CD14-positive monocyte (primary cell): ENCODE results near the gene SMARCE1. TPM values are rescaled to one million over a fixed set of nuclear protein-coding genes. Genes with fewer than 3 reads are reported as not detected.

ENCODE experiments used
- DNase-seq, 3 donors: peaks; one replicate each; pipeline ENCODE4 v3.0.0-alpha.2; 2011 to 2022
- H2AFZ ChIP-seq: 2 replicates; pipeline ENCODE4 v1.6.0; 2012; ENCODE audit warnings: mild to moderate bottlenecking, low read depth, low read length, inconsistent platforms; ENCODE audit not compliant: insufficient read depth, poor library complexity, severe bottlenecking
- H3K27ac ChIP-seq, 2 donors: 1 replicate in 1 of 2; 2 replicates in 1 of 2; pipeline ENCODE4 v1.5.1; 2012 to 2013; ENCODE audit warnings: low read length in 2 of 2, control low read depth in 1 of 2, inconsistent platforms in 1 of 2, low read depth in 1 of 2, mild to moderate bottlenecking in 1 of 2
- H3K27me3 ChIP-seq, 2 donors: one replicate each; pipeline versions ENCODE4 v1.6.0 to v1.6.1; 2011 to 2013; ENCODE audit warnings: low read length in 2 of 2; ENCODE audit not compliant: control insufficient read depth in 2 of 2, insufficient read depth in 2 of 2
- H3K36me3 ChIP-seq, 2 donors: replicated peaks in 1 of 2; 1 replicate in 1 of 2; 2 replicates in 1 of 2; pipeline versions ENCODE4 v1.5.1 to v1.6.1; 2012 to 2013; ENCODE audit warnings: low read length in 2 of 2, control low read depth in 1 of 2, inconsistent platforms in 1 of 2, mild to moderate bottlenecking in 1 of 2; ENCODE audit not compliant: insufficient read depth in 2 of 2, control insufficient read depth in 1 of 2
- H3K4me1 ChIP-seq, 2 donors: 1 replicate in 1 of 2; 2 replicates in 1 of 2; pipeline versions ENCODE4 v1.5.1 to v1.6.1; 2012 to 2013; ENCODE audit warnings: low read length in 2 of 2, control low read depth in 1 of 2, inconsistent platforms in 1 of 2, mild to moderate bottlenecking in 1 of 2, moderate library complexity in 1 of 2; ENCODE audit not compliant: insufficient read depth in 2 of 2, control insufficient read depth in 1 of 2
- H3K4me2 ChIP-seq: replicated peaks from 2 replicates; pipeline ENCODE3; 2012; ENCODE audit warnings: low read length, moderate library complexity, mild to moderate bottlenecking; ENCODE audit not compliant: poor library complexity, severe bottlenecking; ENCODE audit errors: extremely low read depth
- H3K4me3 ChIP-seq, 3 experiments: fragments of 200-600 bp in 1 of 3; sonication (generic) in 1 of 3; replicated peaks in 1 of 3; 1 replicate in 2 of 3; 2 replicates in 1 of 3; pipeline ENCODE4 v1.5.1; 2011 to 2013; ENCODE audit warnings: low read length in 3 of 3, mild to moderate bottlenecking in 3 of 3, control low read depth in 2 of 3, low read depth in 2 of 3, inconsistent platforms in 1 of 3, moderate library complexity in 1 of 3
- H3K79me2 ChIP-seq: 2 replicates; pipeline ENCODE4 v1.6.0; 2012; ENCODE audit warnings: mild to moderate bottlenecking, control low read depth, inconsistent platforms, low read length, moderate library complexity; ENCODE audit not compliant: insufficient read depth
- H3K9ac ChIP-seq: 2 replicates; pipeline ENCODE4 v1.6.0; 2017; ENCODE audit warnings: low read length, mild to moderate bottlenecking; ENCODE audit not compliant: insufficient read depth, poor library complexity, severe bottlenecking
- H3K9me3 ChIP-seq, 2 donors: replicated peaks in 1 of 2; 1 replicate in 1 of 2; 2 replicates in 1 of 2; pipeline versions ENCODE4 v1.5.1 to v1.6.1; 2012 to 2013; ENCODE audit warnings: low read length in 2 of 2, control low read depth in 1 of 2; ENCODE audit not compliant: control insufficient read depth in 1 of 2, insufficient read depth in 1 of 2
- H4K20me1 ChIP-seq: 2 replicates; pipeline ENCODE4 v1.6.0; 2012; ENCODE audit warnings: mild to moderate bottlenecking, low read length, control low read depth, moderate library complexity; ENCODE audit not compliant: insufficient read depth
- H3K27ac Mint-ChIP-seq, 7 donors: one replicate each; pipeline ENCODE4 v1.8.0; 2020; ENCODE audit warnings: mild to moderate bottlenecking in 7 of 7, mixed read lengths in 7 of 7, moderate library complexity in 6 of 7, inconsistent platforms in 2 of 7
- H3K27me3 Mint-ChIP-seq, 3 donors: one replicate each; pipeline ENCODE4 v1.8.0; 2021 to 2022; ENCODE audit warnings: low read depth in 3 of 3, mild to moderate bottlenecking in 3 of 3, mixed read lengths in 3 of 3, moderate library complexity in 3 of 3, inconsistent platforms in 1 of 3
- H3K36me3 Mint-ChIP-seq, 2 donors: one replicate each; pipeline ENCODE4 v1.8.0; 2020; ENCODE audit warnings: mixed read lengths in 2 of 2, inconsistent platforms in 1 of 2, mild to moderate bottlenecking in 1 of 2
- H3K4me1 Mint-ChIP-seq: one replicate; pipeline ENCODE4 v1.8.0; 2020; ENCODE audit warnings: mild to moderate bottlenecking, mixed read lengths
- H3K4me3 Mint-ChIP-seq, 2 donors: one replicate each; pipeline ENCODE4 v1.8.0; 2020; ENCODE audit warnings: mild to moderate bottlenecking in 2 of 2, mixed read lengths in 2 of 2, moderate library complexity in 1 of 2
- H3K9me3 Mint-ChIP-seq, 7 donors: one replicate each; pipeline ENCODE4 v1.8.0; 2020 to 2022; ENCODE audit warnings: mixed read lengths in 7 of 7, mild to moderate bottlenecking in 6 of 7, moderate library complexity in 6 of 7, inconsistent platforms in 2 of 7
- WGBS: methylation state at CpG from one replicate; pipeline ENCODE4 v1.1.5; 2013; ENCODE audit warnings: missing lambda C conversion rate; ENCODE audit not compliant: insufficient coverage; 5-methylcytosine and 5-hydroxymethylcytosine counted together
- intact Hi-C, 2 donors: fragments of 100-400 bp; cut with micrococcal nuclease; formaldehyde crosslinking; loops; one replicate each; pipeline versions ENCODE4 v1.15.0 to v1.15.1; 2023
- polyA plus RNA-seq, 3 donors: library from polyadenylated mRNA; depleted of rRNA in 1 of 3; unstranded in 2 of 3; stranded (reverse) in 1 of 3; fragments of 300-500 nt in 2 of 3; fragments of >200 nt in 1 of 3; fragmentation: Illumina TruSeq in 2 of 3; gene quantifications; 1 replicate in 2 of 3; 2 replicates in 1 of 3; pipeline ENCODE4 v1.2.3, GENCODE V29; 2012 to 2021
- TF ChIP-seq, protein P1 (sequence below): fragments of 200-600 bp; IDR thresholded peaks from one replicate; pipeline ENCODE4 v1.8.0; 2022; ENCODE audit warnings: antibody characterized with exemption, mild to moderate bottlenecking

The SMARCE1 gene
- polyA plus RNA-seq, 3 donors, result 18.6 to 127 (median 119) TPM

GRCh38 chr17:40679523-40679907 is 31.9 kb upstream of the SMARCE1 start:
- Histone ChIP-seq H3K4me3 (no peak overlapping the region), H3K9me3 (no peaks in the 10 kb centered on the region), H3K4me2 (no peak overlapping the region), H3K79me2 (no peaks in the 10 kb centered on the region), H3K27ac (no peak overlapping the region), H3K9ac (no peak overlapping the region), H3K36me3 (no peaks in the 10 kb centered on the region), H4K20me1 (no peaks in the 10 kb centered on the region), H3K27me3 (peaks cover 29 to 48% of the 10 kb centered on the region in 2 donors), H3K4me1 (peaks cover 5% of the 10 kb centered on the region in 2 donors), H2AFZ (no peak overlapping the region)
- Mint-ChIP-seq H3K36me3 (no peaks in the 10 kb centered on the region), H3K27me3 (peaks cover 24 to 51% (median 30%) of the 10 kb centered on the region in 3 donors), H3K4me3 (no peak overlapping the region), H3K27ac (no peak overlapping the region), H3K9me3 (peaks cover 0 to 3% (median 0%) of the 10 kb centered on the region in 7 donors), H3K4me1 (peaks cover 5% of the 10 kb centered on the region)
- no peak for DNase-seq
- WGBS, result no CpG with 5 or more reads among the region's 2 CpGs
- intact Hi-C loops, result no loop called here
- TF ChIP-seq, protein P1, sequence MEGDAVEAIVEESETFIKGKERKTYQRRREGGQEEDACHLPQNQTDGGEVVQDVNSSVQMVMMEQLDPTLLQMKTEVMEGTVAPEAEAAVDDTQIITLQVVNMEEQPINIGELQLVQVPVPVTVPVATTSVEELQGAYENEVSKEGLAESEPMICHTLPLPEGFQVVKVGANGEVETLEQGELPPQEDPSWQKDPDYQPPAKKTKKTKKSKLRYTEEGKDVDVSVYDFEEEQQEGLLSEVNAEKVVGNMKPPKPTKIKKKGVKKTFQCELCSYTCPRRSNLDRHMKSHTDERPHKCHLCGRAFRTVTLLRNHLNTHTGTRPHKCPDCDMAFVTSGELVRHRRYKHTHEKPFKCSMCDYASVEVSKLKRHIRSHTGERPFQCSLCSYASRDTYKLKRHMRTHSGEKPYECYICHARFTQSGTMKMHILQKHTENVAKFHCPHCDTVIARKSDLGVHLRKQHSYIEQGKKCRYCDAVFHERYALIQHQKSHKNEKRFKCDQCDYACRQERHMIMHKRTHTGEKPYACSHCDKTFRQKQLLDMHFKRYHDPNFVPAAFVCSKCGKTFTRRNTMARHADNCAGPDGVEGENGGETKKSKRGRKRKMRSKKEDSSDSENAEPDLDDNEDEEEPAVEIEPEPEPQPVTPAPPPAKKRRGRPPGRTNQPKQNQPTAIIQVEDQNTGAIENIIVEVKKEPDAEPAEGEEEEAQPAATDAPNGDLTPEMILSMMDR, result no peak

- H3K9me3 ChIP-seq, result no peaks in the 10 kb centered on the region
- H2AFZ ChIP-seq, result no peak overlapping the region
- H3K27ac ChIP-seq, result no peak overlapping the region
- H3K4me1 Mint-ChIP-seq, result peaks cover 7% of the 10 kb centered on the region
- no peak overlapping the region for H3K4me3 ChIP-seq
- peak overlapping the region in 1 of 2 donors; percentile 31 for H3K4me3 Mint-ChIP-seq
- TF ChIP-seq, protein P1, result no peak
- peaks cover 34 to 49% of the 10 kb centered on the region in 2 donors for H3K27me3 ChIP-seq
- no peaks in the 10 kb centered on the region for H4K20me1 ChIP-seq
- peak overlapping the region in 1 of 7 donors; percentile 57 for H3K27ac Mint-ChIP-seq
- intact Hi-C loops, result no loop called here
- peaks cover 26 to 52% (median 31%) of the 10 kb centered on the region in 3 donors for H3K27me3 Mint-ChIP-seq
- H3K36me3 Mint-ChIP-seq, result no peaks in the 10 kb centered on the region
- no peak for DNase-seq
- H3K4me2 ChIP-seq, result no peak overlapping the region
- peaks cover 5% of the 10 kb centered on the region in 2 donors for H3K4me1 ChIP-seq
- no peaks in the 10 kb centered on the region for H3K36me3 ChIP-seq
- peaks cover 0 to 3% (median 0%) of the 10 kb centered on the region in 7 donors for H3K9me3 Mint-ChIP-seq
- H3K79me2 ChIP-seq, result no peaks in the 10 kb centered on the region
- WGBS, result no CpG with 5 or more reads among the region's 4 CpGs
- H3K9ac ChIP-seq, result no peak overlapping the region
These were observed 31.4 kb upstream of the SMARCE1 start for GRCh38 chr17:40678902-40679522.
